GM19463 (cell line): ENCODE measurements around the gene ADAM12.
"Not testable (repeated sequence)": the region's sequence is repeated elsewhere in the genome, so short reads cannot be mapped to it uniquely, and the experiment has no call there.

Experiments
- ATAC-seq: cut with Tn5 transposase; IDR thresholded peaks from one replicate; pipeline ENCODE4 v1.9.1; 2021; ENCODE audit warnings: mild to moderate bottlenecking, moderate library complexity; ENCODE audit not compliant: unreplicated experiment

Gene ADAM12

DNA sequence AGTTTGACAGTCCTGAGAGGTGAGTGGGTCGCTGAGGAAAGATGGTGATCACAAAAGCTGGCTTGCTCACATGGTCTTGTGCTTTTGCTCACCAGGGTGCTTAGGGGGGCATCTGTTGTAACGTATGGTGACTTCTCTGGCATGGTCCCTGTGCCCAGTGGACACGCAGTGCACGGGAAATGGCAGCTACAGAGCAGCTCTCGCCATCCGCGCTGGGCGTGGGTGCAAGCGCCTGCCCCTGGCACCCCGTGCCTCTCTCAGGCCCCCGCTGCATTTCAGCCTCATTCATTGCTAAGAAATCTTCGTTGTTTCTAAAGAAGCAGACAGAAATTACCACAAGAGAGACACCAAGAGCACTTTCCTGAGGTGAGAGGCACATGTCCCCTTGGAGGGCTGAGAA is 390.7 kb downstream of the ADAM12 start:
- ATAC-seq = no peak

DNA sequence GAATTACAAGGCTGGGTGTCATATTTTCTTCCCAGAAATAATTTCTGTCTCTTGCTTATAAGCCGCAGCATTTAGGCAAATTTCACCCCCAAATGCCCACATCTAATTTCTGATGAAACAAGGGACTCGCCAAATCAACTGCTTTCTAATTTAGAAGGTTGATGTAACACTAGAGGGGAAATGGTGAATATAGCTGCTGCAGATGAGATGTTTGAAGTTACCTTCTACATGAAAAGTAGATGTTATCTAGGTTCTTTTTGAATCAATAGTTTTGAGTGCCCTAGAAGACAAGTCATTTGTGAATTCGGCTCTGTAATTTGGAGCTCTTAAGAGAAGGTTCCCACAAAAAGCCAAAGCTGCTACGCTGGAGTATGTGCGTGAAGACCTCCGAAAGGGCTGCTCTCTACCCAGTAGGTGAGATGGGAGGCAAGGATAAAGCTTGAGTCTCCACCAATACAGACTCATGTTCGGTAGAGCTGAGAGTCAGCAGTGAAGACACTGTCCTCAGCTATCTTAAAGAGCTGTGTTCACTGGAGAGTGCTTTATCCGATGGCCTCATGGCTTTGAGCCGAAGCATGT is 392.5 kb downstream of the ADAM12 start:
- ATAC-seq = no peak

DNA sequence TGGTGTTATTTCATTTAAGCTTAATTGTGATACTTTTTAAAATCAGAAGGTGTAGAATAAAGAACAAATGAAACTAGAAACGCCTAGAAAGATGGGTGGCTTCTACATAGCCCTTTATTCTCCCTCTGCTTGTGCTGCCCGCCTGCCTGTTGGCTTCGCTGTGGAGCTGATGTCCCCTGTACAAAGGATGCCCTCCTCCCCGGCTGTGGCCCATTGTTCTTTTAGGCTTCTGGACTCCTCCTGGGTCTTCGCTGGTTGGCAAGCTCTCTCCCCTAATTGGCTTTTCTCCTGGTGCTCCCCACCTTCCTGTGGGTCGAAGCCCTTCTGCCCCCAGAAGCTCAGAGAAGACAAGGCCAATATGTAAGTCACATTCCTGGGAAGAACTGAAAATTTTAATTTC is 393.7 kb downstream of the ADAM12 start:
- no peak for ATAC-seq

DNA sequence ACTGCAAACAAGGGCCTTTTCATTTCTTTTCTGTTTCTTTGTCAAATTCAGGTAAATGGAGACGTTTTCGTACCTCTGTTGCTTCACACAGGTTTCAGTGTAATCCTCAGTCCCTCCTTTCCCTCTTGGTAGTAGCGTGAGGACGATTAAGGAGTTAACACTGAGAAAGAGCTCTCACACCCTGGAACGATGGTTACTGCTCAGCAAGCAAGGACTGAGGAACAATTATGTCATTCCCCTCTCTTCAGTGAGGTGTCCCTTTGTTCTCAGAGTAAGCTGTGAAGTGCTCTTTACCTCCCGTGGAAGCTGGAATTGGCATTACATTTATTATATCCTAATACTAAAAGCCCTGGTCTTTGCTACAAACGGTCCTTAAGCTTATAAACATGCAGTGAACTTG is 396.0 kb downstream of the ADAM12 start:
- no peak for ATAC-seq

DNA sequence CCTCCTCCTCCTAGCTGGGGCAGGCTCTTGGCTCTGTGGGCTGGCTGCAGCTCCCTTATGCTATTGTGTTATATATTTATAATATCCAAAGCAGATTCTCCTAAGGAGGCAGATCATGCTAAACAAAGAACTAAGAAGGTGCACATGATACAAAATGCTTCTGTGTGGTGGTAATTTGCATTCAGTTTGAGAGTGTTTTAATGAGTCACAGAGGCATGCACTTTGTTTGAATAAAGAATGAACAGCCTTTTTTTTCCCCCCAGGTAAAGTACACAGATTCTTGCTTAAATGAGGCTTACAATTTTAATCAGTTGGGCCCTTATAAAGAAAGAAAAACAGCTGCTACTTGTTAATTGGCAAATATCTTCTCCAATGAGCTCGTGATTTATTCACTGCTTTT is 396.9 kb downstream of the ADAM12 start:
- no peak for ATAC-seq

DNA sequence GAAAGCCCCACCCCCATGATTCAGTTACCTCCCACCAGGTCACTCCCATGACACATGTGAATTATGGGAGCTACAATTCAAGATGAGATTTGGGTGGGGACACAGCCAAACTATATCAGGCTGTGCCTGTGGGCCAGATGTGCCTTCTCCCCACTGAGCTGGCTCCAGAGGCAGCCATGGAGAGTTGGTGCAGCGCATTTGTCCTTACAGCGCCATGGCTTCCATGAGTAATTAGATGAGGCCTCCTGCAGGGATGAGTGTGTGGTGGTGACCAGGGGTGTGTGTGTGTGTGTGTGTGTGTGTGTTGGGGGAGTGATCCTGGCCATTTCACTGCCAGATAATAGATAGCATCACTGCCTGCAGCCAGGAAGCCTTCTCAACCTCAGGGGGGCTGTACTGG is 397.3 kb downstream of the ADAM12 start:
- no peak for ATAC-seq

DNA sequence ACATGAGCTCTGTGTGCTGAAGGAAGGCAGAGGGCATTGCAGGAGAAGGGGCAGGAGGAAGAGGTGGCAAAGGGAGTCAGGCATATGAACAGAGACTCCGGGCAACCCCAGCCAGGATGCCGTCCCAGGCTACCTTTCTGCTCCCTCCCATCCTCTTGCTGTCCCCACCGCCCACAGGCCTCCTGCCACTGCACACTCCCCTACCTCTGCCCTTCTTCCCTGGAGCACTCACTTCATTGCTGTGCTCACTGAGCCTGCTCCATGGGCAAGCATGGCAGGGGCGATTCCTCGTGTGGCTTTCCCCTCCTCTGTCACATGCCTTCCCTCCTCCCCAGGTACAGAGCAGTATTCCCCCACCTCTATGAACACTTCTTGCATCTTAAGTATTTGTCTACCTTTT is 398.5 kb downstream of the ADAM12 start:
- no peak for ATAC-seq

DNA sequence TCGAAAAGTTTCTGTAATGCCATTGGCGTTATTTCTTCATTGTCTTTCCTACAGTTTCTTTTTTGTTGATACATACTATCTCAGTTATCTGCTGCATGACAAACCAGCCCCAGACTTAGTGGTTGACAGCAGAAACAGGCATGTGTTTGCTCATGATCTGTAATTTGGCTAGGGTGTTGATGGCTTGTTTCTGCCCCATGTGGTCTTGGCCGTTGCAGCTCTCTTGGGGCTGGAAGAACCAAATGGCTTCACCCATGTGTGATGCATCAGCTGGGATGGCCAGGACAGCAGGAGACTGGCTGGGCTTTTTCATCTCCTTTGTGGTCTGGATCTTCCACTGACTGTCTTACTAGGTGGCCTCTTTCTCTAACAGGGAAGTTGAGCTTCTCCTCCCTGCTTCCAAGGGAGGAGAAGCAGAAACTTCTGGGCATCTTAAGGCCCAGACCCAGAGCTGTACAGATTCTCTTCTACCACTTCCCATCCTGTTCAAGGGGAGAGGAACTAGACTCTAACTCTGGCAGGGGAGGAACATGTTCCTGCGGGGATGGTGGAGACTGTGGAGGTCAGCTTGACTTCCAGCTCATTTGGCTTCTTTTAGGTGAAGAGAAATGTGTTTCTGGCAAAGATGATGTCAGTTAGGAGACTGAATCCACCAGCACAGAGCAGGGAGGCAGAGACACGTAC is 402.6 kb downstream of the ADAM12 start:
- no peak for ATAC-seq

DNA sequence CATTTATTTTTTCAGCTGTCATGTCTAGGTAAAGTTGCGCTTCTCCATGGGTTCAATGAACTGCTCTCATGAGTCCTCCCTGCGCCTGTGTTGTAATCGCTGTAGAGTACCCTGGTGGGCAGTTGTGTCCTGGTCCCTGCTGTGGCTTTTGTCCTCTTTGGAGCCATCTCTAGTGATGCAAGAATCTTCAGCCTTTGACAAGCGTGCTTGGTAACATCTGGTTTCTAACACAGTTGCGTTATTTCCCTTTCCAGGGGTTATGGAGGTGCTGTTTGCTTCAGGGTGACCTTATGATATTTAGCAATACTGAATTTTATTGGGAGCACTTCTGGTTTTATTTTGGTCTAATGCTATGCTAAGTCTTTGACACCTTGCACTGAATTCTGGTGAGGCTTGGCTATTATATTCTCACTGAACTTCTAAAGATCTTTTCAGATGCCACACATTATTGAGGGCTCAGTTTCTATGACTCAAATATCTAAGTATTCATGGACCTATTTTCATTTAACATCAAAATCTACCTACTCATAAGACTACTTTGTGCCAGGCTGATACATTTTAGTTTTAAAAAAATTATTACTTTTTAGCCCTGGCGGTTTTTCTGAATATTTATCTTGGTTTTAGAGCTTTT is 403.3 kb downstream of the ADAM12 start:
- ATAC-seq = no peak

DNA sequence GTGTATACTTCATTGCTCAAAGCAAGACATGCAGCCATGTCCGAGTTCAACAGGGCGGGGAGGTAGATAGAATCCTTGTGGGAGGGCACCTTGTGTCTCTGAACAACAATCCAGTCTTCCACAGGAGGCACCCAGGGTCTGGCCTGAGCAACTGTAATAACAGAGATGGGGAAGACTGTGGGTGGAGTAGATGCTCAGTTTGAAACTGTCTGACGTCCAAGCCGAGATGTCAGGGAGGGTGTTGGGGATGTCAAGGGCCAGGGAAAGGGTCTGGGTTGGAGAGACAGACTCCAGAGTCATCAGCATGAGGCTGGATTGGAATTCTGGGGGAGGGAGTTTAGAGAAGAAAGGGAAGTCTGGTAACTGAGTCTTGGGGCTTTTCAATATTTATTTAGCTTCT is 403.9 kb downstream of the ADAM12 start:
- no peak for ATAC-seq

DNA sequence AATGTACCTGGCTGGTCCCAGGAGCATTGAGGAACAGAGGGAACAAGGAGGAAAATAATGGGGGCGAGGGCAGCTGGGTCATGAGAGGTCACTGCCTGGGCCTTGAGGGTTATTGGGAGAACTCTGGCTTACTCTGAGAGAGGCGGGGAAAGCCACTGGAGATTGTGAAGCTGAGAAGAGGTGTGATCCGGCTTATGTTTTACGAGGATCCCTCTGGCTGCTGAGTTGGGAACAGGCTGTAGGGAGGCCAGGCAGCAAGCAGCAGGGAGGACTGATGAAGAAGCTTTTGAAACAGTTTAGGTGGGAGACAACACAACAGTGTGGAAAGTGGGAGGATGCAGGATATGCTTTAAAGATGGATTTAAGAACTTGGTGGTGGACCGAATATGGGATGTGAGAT is 404.6 kb downstream of the ADAM12 start:
- no peak for ATAC-seq

DNA sequence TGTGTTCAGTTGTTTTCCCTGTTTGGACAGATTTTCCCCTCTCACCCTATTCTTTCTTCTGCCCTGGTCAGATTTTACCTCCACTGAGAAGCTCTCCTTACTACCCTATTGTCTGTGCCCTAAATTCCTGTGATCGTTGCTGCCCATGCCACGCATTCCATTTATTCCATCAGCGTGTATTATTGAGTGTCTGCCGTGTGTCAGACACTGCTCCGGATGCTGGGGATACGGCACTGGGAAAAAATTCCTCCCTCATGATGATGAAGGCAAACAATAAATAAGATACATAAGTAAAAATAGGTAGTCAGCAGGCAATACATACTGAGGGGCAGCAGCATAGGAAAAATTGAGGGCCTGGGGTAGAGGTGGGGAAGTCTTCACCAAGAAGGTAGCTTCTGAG is 405.1 kb downstream of the ADAM12 start:
- no peak for ATAC-seq

DNA sequence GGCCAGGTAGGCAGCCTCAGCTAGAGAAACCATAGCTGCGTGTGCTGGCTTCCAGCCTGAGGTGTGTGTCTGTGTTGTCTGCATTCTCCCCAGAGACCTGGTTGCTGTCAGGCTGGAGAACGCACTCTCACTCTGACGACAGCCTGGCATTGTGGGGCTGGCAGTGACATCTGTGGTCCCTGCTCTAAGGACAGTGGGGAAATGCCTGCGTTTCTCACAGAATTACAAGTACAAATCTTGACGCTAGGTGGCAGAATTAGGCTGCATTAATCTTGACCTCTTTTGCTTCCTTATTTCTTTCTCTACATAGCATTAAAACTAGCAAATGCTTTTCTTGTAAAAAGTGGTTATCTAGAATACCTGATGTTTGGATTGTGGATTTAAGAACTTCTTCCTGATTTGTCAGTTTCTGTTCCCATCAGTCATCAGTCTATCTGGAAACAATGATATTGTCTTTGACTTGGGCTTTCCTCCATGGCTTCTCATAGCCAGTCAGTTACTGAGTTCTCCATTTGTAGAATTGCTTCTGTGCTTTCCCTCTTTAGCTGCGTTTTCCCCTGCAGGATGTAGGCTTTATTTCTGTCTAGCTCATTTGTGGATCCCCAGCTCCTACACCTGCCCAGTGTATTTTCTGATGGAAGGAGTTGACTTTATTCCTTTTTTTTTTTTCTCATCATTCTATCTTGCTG is 405.9 kb downstream of the ADAM12 start:
- ATAC-seq = peak; percentile 75

DNA sequence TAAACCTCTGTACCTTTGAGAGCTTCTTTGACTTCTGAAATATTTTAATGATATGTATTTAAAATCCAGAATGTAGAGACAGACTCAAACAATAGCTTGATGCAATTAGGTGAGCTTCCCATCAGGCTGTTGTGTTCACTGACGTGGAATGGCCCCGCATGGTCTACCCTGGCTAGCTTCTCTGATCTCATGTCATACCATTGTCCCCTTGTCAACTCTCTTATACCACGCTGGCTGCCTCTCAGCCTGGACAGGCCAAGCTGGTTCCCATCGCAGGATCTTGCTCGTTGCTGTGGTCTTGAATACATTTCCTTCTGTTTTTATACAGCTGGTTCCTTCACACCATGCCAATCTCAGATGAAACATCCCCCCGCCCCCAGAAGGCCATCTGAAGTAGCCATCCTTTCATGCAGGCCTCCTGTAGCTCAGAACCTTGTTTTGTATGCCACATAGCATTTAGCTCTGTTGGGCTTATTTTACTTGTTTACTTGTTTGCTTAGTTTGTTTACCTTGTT is 407.7 kb downstream of the ADAM12 start:
- no peak for ATAC-seq

DNA sequence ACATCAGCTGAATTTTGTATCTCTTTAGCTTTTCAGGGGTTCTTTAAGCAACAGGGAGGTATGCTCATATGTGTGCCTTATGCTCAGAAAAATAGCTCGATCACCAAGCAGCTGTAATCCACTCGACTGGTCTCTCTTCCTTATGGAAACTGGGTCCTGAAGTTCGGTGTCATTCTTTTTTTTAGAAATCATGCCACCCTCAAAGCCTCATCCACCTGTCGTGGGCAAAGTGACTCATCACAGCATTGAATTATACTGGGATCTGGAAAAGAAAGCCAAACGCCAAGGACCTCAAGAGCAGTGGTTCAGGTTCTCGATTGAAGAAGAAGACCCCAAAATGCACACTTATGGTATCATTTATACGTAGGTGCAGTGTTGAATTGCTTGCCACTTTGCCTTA is 408.3 kb downstream of the ADAM12 start:
- ATAC-seq = no peak

DNA sequence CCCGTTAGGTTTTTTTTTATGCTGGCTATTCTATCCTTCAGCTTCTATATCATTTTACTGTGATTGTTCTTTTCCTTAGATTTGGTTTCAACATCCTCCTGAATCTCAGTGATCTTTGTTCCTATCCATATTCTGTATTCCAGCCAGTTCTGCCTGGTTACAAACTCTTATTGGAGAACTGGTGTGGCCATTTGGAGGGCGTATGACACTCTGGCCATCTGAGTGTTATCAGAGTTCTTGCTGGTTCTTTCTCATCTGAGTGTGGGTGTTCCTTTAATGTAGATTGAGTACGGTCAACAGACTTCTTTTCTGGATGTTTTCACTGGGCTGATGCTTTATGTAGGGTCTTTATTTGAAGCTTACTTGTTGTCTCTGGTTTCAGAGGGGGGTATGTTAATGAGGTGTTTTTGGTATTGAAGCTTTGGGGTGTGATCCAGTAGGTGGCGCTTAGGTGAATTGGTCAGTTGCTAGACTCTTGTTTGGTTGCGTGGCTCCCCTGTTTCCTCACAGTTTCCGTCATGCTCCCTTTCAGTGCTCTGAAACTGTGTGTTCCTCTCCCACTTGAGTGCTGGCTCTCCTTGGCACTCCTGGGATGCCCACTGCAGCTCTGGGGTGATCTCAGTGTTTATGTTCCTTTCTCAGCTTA is 411.2 kb downstream of the ADAM12 start:
- ATAC-seq = no peak

DNA sequence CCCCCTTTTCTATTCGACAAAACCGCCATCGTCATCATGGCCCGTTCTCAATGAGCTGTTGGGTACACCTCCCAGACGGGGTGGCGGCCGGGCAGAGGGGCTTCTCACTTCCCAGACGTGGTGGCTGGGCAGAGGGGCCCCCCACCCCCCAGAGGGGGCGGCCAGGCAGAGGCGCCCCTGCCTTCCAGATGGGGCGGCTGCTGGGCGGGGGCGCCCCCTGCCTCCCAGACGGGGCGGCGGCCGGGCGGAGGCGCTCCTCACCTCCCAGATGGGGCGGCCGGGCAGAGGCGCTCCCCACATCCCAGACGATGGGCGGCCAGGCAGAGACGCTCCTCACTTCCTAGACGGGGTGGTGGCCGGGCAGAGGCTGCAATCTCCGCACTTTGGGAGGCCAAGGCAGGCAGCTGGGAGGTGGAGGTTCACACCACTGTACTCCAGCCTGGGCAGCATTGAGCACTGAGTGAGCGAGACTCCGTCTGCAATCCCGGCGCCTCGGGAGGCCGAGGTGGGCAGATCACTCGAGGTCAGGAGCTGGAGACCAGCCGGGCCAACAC is 418.1 kb downstream of the ADAM12 start:
- ATAC-seq = not testable (repeated sequence)

DNA sequence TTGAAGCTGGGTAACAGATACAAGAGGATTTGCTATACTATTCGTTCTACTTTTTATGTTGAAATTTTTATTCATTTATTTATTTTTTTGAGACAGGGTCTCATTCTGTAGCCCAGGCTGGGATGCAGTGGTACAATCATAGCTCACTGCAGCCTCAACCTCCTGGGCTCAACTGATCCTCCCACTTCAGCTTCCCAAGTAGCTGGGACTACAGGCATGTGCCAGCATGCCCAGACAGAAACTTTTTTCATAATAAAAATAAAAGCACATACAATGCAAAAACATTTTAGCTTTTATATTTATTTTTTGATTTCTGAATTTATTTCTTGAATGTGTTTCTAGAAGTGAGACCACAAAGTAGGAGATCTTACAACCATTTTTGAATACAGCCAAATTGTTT is 420.7 kb downstream of the ADAM12 start:
- ATAC-seq = no peak

DNA sequence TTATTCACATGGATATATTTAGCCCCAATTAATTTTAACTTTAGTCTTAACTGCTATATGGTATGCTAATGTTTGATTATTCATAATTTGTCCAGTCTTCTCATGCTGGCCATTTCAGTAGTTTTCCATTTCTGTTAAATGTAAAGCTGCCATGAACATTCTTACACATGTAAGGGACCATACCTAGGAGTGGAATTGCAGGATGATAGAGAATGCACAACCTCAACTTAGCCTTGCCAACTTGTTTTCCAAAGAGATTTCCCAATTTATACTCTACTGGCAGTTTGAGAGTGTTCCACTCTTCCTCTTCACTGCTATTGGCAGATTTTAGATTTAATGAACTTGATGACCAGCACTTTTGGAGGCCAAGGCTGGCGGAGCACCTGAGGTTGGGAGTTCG is 423.7 kb downstream of the ADAM12 start:
- no peak for ATAC-seq
